ENCODE results near the gene RAB29.
"Not testable (repeated sequence)": the region's sequence is repeated elsewhere in the genome, so short reads cannot be mapped to it uniquely, and the experiment has no call there.

The RAB29 gene, protein sequence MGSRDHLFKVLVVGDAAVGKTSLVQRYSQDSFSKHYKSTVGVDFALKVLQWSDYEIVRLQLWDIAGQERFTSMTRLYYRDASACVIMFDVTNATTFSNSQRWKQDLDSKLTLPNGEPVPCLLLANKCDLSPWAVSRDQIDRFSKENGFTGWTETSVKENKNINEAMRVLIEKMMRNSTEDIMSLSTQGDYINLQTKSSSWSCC

DNA sequence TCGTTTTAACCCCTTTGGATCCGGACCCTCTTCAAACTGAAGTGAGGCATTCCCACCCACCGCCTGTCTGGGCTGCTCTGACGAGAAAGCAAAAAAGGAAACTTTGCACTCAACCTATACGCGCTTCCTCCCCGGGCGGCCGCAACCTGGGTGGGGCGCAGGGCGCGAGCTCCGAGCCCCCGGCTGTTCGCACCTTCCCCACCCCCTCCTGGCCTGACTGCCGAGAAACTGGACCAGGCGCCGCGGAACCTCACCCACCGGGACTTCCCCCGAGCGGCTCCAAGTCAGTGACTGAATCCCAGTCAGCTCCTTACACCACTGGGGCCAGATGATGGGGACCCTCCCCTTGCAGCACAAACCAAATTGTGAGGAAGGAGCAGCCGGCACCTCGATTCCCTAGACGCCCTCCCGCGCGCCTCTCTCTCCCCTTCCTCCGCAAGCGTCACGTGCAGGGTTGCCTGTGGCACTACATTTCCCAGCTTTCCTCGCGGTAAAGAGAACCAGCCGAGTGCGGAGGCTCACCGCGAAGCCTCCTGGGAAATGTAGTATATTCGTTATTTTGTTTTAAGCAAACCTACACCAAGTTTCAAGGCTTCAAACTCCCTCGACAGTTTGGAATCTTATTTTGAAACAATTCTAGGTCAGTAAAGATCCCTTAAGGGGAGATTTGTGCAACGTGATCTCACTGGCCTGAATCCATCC lies at the start of gene RAB29:
RAB29 (minus strand) TSS at position 468 of the 702 bp plus-strand sequence. CDS start 526 bp downstream, outside the sequence.
- peak; percentile 78 to 83 for DNase-seq

DNA sequence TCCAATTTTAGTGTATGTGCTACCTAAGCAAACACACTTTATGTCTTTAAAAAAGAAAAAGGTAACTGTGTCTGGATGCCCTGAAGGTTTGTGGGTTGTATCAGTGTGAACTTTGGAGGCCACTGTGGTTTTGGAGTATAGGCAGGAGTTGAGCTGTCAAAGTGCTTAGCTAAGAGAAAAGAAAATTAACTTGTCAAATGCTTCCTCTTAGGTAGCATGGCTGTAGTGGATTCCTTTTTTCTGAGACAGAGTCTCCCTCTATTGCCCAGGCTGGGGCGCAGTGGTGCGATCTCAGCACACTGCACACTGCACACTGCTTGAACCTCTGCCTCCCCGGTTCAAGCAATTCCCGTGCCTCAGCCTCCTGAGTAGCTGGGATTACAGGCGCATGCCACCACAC lies 48.9 kb upstream of the RAB29 start:
- DNase-seq = no peak

DNA sequence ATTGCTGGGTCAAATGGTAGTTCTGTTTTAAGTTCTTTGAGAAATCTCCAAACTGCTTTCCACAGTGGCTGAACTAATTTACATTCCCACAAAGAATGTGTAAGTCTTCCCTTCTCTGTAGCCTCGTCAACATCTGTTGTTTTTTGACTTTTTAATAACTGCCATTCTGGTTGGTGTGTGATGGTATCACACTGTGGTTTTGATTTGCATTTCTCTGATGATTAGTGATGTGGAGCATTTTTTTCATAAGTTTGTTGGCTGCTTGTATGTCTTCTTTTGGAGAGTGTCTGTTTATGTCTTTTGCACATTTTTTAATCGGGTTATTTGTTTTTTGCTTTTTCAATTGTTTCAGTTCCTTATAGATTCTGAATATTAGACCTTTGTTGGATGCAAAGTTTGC lies 48.0 kb upstream of the RAB29 start:
- DNase-seq = not testable (repeated sequence)

DNA sequence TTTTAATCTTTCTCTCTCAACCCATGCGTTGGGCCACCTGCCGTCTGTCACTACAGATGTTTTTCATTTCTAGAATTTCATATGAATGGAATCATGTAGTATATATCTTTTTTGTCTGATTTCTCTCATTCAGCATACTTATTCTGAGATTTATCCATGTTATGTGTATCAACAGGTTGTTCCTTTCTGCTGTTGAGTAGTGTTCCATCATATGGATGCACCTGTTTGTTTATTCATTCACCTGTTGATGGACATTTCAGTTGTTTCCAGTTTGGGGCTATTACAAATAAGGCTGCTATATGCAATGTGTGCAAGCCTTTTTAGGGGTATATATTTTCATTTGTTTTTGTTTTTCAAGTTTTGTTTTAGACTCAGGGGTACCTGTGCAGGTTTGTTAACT lies 47.1 kb upstream of the RAB29 start:
- DNase-seq = no peak

DNA sequence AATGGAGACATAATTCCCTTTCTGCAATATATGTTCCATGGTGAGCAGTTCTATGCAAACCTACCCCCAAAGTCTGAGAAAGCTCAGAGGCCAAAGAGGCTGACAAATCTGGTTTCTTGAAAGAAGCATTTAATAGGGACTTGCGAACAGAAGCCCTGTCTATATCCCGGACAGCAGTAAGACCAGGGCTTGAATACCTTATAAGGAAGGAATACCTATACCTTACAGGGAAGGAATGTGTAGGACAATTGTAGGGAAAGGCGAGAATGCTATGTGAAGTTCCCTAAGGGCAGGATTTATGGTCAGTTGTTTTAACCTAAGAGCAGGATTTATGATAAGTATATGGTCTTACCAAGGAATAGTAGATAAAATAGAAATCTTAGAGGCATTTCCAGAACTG lies 42.7 kb upstream of the RAB29 start:
- DNase-seq = no peak

DNA sequence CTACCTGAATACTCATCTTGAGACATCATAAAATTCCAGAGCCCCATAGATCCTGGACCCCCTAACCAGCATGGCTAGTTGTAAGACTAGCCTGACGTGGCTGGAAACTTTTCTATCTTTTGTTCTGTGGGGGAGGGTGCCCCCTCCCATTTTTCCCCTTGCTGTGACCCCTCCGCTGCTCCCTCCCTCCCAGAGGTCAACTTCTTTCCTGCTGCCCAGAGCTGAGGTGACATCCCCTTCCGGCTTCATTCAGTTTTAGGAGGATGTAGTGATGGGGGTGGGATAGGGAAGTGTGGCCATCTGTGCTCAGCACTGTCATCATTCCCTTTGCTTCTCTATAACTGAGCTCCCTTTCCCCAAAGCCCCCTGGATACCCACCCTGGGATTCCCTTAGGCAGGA lies 42.1 kb upstream of the RAB29 start:
- DNase-seq = no peak

DNA sequence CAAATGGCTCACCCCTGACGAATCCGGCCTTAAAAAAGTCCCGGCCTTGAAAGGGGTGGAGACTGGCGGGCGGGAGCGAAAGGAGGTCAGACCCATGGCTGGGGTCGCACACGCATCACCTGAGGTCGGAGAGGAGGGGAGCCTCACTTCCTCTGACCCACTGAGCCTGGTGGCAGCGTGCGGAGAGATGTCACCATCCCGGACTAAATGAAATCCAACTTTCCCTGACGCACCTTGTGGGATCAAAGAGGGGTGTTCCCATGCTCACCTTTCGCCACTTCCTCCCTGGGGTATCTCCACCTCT lies 38.4 kb upstream of the RAB29 start:
- no peak for DNase-seq

DNA sequence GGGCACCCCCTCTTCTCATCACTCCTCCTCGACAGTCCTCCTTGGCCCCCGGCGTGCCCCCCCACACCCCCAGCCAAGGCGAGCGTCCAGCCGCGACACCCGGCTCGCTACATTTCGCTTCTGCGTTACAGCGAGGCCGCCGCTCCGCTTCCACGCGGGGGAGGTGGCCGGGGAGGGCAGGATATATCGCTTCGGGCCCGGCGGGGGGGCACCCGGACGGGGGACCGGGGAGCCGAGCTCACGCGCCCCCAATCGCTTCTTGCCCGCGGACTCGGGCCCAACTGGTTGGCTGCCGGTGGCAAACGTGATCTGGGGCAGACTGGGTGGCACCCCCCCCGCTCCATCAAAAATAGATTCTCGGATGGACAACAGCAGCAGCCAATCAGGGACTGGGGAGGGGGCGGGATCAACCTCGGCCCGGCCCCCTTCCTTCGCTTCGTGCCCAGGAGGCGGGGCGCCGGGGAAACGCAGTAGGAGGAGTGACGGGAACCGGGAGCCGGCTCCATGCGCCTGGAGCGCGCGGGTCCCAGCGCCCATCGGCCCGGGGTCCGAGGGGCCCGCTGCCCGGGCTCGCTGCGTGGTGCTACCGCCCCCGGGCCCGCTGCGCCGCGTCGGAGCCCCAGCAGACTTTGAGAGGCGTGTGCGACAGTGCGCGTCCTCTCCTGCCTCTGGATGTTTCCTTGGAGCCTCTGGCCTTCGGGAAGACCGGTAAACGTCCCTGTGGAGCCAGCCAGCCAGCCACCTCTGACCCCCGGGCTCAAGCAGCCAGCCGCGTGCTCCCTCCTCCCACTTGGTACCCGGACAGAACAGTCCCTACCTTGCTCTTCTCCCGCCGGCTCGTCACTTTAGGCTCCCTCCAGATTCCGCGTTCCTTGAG lies 37.8 kb upstream of the RAB29 start, which contains the start of gene SLC41A1:
SLC41A1 (minus strand) TSS at position 321 of the 877 bp plus-strand sequence. CDS start 2,757 bp downstream, outside the sequence.
- DNase-seq = peak; percentile 99

DNA sequence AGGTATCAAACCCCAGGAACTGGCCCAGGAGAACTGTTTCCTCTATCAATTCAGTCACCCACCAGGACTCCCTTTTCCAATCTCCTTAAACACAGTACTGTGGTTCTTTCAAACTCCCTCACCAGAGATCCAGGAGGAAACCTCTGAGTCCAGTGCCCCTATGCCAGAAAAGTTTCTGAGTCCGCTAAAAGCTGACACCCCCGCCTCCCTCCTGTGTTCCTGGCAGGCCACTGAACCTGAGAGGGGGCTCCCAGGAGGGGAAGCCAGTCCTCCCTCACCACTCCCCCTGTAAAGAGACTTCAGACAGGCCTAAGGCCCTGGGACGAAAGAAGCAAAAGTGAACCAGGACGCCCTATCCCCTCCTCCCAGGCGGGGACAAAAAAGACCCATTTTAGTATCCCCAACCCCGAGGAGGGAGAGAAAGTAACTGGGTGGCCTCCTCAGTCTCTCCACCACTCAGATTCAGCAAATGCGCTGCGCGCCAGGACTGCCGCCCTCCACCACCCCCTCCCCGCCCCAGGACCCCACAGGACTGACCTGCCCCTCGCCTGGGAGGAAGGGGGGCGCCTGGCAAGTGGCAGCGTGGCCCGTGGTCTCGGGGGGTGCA lies 37.1 kb upstream of the RAB29 start:
- no peak for DNase-seq

DNA sequence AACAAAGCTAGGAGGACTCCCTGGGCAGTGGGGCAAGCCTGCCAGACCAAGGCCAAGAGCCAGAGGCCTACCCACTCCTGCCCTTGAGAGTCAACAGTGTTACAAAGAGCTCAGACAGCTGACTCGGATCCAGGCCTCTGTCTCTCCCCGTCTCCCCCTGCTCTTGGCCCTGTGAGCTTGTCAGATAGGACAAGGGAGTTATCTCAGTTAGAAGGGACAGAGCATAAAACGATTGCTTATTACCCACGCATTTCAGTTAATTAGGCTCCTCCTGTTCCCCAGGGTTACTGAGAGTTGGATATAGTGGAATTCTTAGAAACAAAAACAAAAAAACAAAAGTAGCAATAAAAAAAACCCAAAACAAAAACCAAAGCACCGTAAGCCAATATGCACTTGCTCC lies 36.4 kb upstream of the RAB29 start:
- no peak for DNase-seq

DNA sequence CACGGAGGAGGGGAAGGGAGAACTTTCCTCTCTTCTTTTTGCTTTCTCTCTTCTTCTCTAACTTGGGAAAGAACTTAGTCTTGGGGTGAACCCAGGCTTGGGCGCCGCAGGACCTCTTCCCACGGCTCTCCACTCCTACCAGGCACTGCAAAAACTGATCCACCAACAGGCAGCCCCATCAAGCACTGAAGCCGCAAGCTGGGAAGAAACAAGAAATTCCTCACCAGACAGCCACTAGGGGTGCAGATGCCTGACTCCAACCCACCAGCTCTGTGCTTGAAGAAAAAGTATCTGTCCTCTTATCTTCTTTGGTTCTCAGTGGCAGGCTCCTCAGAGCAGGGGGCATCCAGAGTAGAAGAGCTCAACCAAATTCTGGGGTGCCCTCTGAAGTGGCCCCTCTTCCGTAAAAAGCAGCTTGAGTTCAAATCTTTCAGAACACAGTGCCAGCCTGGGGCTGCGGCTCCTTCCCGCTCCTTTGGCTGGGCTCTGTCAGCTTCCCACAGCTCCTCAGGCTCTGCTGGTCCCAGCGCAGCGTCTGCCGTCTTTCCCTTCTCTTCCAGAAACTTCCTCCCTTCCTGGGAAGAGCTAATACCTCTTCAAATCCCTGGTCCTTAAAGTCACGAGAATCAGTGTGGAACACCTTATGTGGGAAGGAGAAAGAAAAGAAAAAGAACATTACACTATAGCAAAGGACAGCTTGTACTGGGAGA lies 35.3 kb upstream of the RAB29 start:
- DNase-seq = no peak

DNA sequence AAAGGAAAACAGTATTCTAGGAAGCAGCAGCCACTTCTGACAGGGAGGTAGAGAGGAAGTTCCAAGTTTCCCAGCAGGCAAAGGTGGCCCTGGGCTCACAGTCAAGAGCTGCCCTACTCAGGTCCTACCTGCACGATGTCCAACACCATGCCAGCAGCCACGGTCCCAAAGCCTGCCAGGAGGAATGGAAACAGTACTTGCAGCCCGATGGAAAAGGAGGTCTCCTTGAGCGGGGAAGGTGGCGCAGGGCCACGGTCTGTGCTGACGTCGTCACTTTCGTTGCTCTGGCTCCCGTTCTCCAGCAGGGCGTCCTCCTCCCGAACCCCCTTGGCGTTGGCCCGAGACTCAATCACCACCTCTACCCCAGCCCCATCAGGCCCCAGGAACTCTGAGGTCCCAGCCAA lies 34.7 kb upstream of the RAB29 start:
- no peak for DNase-seq

DNA sequence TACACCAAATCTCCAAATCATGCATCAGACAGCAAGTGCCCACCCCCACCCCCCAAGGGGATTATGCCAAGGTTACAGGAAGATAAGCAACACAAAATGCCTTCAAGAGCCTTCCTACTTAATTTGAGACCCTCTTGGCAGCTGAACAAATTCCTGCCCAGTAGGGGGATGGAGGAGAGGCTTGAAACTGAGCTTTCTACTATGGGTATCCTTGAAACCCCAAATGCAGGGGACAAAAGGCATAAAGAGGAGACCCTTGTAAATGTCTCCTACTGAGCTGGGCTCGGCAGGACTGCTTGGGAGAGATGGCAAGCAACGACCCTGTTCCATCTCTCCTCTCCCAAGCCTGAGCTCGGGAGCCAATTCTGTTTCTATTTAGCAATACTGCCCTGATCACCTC lies 34.2 kb upstream of the RAB29 start:
- DNase-seq = no peak

DNA sequence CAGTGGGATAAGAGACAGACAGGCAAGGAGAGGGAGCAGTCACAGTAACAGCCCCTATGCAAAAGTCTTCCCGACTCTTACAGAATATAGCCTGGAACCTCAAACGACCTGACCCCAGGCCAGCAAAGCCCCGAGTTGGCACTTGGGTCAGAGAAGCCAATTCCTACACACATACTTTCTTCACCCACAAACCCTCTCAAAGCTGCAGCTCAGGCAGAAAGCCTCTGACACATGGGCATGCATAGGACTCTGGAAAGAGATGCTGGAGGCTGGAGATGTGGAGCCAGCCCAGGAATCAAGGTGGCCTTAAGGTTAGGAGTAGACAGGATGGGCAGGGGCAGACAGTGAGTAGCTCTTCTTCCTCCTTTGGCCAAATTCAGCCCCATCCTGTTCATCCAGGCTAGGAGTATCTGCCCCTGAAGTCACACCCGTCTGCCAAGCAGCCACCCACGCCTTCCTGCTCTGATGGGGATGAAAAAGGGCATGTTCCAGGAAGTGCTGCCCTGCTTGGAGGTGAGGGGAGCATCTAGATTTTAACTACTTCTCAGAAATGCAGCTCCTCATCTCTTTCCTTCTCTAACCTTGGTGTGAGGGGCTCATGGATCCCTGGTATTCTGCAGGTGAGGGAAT lies 29.9 kb upstream of the RAB29 start:
- no peak for DNase-seq

DNA sequence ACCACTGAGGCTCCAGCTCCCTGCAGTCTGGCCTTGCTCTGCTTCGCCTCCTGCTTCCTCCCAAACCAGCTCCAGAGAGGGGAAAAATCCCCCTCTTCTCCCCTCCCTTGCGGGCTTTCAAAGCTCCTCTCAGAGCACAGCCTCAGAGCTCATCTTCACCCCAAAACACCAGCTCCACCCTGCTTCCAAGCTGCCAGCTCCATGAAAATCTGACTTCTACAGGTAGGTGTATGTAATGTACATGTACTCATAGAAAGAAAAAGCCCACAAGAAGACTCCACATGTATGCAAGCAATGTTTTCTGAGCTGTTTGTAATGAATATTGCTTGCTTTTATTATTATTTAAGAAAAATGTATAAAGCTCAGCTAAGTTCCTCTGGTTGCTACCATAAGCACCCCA lies 29.3 kb upstream of the RAB29 start:
- DNase-seq = no peak

DNA sequence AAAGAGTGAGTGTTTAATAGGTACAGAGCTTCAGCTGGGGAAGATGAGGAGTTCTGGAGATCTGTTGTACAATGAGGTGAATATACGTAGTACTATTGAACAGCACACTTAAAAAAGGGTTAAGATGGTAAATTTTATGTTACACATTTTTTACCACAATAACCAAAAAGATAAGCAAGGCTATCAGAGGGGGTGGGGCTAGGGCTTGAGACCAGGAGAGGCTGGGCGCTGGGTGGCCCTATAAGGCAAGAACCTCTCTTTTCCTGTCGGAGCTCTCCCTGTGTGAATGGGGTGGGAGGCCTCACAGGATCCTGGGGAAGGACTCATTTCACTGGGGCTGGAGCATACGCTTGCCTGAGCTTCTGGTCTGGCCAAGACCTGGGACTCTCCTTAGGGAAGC lies 28.7 kb upstream of the RAB29 start:
- no peak for DNase-seq

DNA sequence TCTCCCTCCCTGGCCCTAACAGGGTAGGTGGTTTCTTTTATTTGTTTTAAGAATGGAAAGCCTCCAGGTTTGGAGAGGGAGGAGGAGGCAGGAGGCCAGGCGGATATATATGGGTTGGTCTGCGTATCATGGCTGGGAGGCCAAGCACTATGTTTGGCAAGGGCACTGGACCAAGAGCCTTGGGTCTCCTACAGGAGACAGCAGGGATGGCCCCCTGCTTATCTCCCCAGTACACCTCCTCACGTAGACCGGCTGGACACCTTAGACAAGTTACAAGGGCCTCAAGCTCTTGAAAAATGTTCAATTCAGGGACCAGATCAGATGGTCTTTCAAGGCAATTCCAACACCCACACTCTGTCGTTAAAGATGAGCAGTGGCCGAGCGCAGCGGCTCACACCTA lies 26.8 kb upstream of the RAB29 start:
- DNase-seq = no peak

DNA sequence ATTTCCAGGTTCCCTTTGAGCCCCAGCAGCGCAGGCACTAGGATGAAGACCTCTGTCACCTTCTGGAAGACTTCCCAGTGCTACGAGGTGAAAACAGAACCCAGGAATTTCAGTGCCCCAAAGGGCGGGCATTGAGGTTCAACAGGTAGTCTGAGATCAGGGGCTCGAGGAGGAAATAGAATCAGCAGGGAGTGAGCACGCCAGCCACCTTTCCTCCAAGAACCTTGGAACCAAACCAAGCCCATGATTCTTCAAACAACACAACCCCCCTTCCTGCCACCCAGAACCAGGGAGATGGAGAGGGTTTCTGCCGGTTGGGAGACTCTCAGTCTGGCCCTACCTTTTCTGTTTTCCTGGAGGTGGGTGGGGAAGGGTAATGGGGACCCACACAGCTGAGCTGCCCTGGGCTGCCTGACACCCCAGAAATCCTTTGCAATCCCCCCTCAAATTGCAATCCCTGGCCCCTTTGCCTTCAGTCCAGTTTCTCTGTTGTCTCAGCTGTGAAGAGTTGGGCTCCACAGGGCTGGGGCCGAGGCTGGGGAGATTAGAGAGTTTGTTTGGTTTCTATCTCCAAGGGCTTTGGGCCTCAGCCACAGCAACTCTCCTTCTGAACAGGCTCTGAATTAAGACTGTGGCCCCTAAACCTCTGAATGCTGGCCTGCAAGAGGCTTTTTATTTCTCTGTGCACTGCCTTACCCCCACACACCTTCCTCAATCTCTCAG lies 25.9 kb upstream of the RAB29 start:
- no peak for DNase-seq

DNA sequence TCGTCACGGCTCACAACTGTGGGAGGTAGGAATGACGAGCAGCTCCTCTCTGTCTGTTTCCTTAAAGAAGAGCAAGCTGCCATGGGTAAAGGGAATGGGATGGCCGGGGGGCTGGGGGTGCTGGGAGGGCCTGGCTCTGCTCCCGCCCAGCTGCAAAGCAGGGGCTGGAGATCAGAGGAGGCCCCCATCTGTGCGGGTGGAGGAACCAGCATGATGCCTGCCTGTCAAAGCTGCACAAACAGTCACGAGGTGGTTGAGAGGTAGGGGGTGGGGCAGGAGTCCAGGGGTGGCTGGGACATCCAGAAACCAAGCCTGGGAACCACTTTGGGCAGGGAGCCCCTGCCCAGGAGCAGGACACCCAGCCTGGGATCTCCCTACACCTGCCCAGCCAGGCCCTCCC lies 25.1 kb upstream of the RAB29 start:
- DNase-seq = no peak

DNA sequence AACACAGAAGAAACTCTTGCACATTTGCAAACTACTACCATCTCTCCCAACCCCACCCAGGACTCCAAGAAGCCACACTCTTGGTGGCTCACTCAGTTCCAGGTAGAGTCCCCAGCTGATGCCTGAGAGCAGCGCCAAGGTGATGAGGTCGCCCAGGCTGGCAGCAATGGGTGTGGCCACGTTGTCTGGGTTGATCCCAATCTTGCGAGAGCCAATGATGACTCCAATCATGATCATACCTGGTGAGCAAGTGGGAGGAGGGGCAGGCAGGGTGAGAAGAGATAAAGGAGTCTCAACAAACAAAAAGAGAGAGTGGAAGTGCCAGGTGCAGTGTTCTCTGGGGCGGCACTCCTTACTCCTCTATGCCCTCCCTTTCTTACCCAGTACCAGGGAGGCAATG lies 23.3 kb upstream of the RAB29 start:
- no peak for DNase-seq

DNA sequence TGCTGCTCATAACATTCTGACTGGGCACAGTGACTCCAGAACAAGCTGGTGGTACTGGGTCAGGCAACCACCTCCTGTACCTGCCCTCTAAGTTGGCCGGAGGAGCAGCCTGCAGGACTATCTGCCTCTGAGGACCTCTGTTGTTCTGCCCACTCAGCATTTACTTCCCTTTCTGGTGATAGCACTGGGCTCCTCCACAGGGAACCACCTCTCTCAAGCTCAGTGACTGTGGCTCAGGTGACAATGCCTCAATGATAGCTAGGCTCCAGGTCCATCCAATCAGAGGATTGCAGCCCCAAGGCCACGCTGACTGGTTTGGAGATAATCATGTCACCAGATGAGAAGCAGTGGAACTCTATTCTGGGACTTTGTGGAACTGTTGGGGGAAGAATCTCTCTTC lies 21.9 kb upstream of the RAB29 start:
- DNase-seq = no peak
